Fibroblast of pulmonary artery (primary cell): ENCODE measurements around the gene APELA.

ENCODE experiments used
- DNase-seq: peaks from one replicate; pipeline ENCODE4 v3.0.0-alpha.2; 2010; ENCODE audit warnings: low read depth
- H3K4me3 ChIP-seq: replicated peaks from 2 replicates; pipeline ENCODE4 v1.5.1; 2011; ENCODE audit warnings: low read depth, mild to moderate bottlenecking, control low read depth, low read length, moderate library complexity
- CTCF ChIP-seq: IDR thresholded peaks from 2 replicates; pipeline ENCODE4 v1.5.1; 2011; ENCODE audit warnings: mild to moderate bottlenecking, control low read depth, low read length, inconsistent platforms; ENCODE audit errors: missing control alignments

APELA gene

GRCh38 chr4:164876700-164877324, at the start of gene APELA:
TSS of gene APELA (plus strand) at chr4:164877178. CDS start at chr4:164877332, 154 bp downstream.
- TF ChIP-seq CTCF, result no peak
- no peak for DNase-seq
- no peak within 1 kb of the TSS for H3K4me3 ChIP-seq

- no peak for DNase-seq
- no peak overlapping the region for H3K4me3 ChIP-seq
- no peak for TF ChIP-seq CTCF
Observed at GRCh38 chr4:164828955-164829354, 48.0 kb upstream of the APELA start.

GRCh38 chr4:164846566-164846965, 30.4 kb upstream of the APELA start:
- no peak overlapping the region for H3K4me3 ChIP-seq
- no peak for TF ChIP-seq CTCF
- no peak for DNase-seq

- no peak for DNase-seq
- no peak overlapping the region for H3K4me3 ChIP-seq
- TF ChIP-seq CTCF, result no peak
Observed at GRCh38 chr4:164847016-164847415, 30.0 kb upstream of the APELA start.

GRCh38 chr4:164847967-164848649, 28.9 kb upstream of the APELA start:
- DNase-seq, result no peak
- no peak for TF ChIP-seq CTCF
- no peak overlapping the region for H3K4me3 ChIP-seq

- H3K4me3 ChIP-seq, result no peak overlapping the region
- TF ChIP-seq CTCF, result no peak
- no peak for DNase-seq
Observed at GRCh38 chr4:164856396-164856795, 20.6 kb upstream of the APELA start.

- no peak overlapping the region for H3K4me3 ChIP-seq
- DNase-seq, result no peak
- no peak for TF ChIP-seq CTCF
Observed at GRCh38 chr4:164866817-164867490, 10.0 kb upstream of the APELA start.
